K562 (cell line): ENCODE measurements around the gene PACSIN2. TPM values are rescaled to one million over a fixed set of nuclear protein-coding genes. Genes with fewer than 3 reads are reported as not detected.

ENCODE experiments used
- ATAC-seq: fragments of 200-7000 bp; cut with Tn5 transposase; 3 replicates; pipeline ENCODE4 v1.9.1; 2020; ENCODE audit warnings: moderate library complexity
- BruUV-seq: library from RNA; stranded (reverse); fragments of 400-500 nt; replicated peaks from 2 replicates; lab custom pipeline; 2021; lab: Mats Ljungman, UMichigan
- CTCF ChIA-PET: fragments of 300-600 bp; formaldehyde crosslinking; extraction: SDS; loops from one replicate; lab custom pipeline; 2021; ENCODE audit warnings: low intra/inter-chr PET ratio; lab: Yijun Ruan, JAX
- POLR2A ChIA-PET: fragments of 300-600, 350-650 bp; sonication (Branson Sonifier 250); formaldehyde crosslinking; extraction: SDS; loops from one replicate; lab custom pipeline; 2021; ENCODE audit warnings: antibody characterized with exemption, inconsistent platforms; lab: Yijun Ruan, JAX
- DNase-seq, 4 experiments: peaks; one replicate each; pipeline versions ENCODE4 v3.0.0 to v3.0.0-alpha.2; 2011 to 2018; ENCODE audit warnings: low spot score in 3 of 4, mixed read lengths in 3 of 4; ENCODE audit errors: extremely low read depth in 1 of 4
- FAIRE-seq: peaks from 2 replicates; lab custom pipeline; 2011; peaks lifted over from hg19 to GRCh38; lab: Jason Lieb, UNC
- H2AFZ ChIP-seq: 2 replicates; pipeline ENCODE4 v1.6.0; 2011; ENCODE audit warnings: low read depth, low read length, control low read depth, inconsistent platforms
- H3K27ac ChIP-seq: fragments of 200-600 bp; 3 replicates; pipeline ENCODE4 v1.8.0; 2011; ENCODE audit warnings: low read depth, mild to moderate bottlenecking, control low read depth, inconsistent platforms, low read length, moderate library complexity, mixed read lengths; ENCODE audit errors: extremely low read depth
- H3K27me3 ChIP-seq, 2 experiments: fragments of 300-600 bp in 1 of 2; 2 replicates in 1 of 2; 3 replicates in 1 of 2; pipeline versions ENCODE4 v1.6.0 to v1.8.0; 2011; ENCODE audit warnings: inconsistent platforms in 2 of 2, low read length in 2 of 2, mild to moderate bottlenecking in 1 of 2, mixed read lengths in 1 of 2, moderate library complexity in 1 of 2; ENCODE audit not compliant: control insufficient read depth in 2 of 2, insufficient read depth in 2 of 2
- H3K36me3 ChIP-seq: fragments of 300-600 bp; 3 replicates; pipeline ENCODE4 v1.8.0; 2011; ENCODE audit warnings: mild to moderate bottlenecking, low read length, inconsistent platforms; ENCODE audit not compliant: control insufficient read depth, insufficient read depth
- H3K4me1 ChIP-seq, 2 experiments: fragments of 200-600 bp in 1 of 2; replicated peaks in 1 of 2; 2 replicates in 1 of 2; 3 replicates in 1 of 2; pipeline versions ENCODE4 v1.5.1 to v1.8.0; 2011; ENCODE audit warnings: inconsistent platforms in 2 of 2, low read length in 2 of 2, mild to moderate bottlenecking in 1 of 2, mixed read lengths in 1 of 2, moderate library complexity in 1 of 2; ENCODE audit not compliant: control insufficient read depth in 2 of 2, insufficient read depth in 2 of 2
- H3K4me2 ChIP-seq: 2 replicates; pipeline ENCODE4 v1.6.1; 2011; ENCODE audit warnings: low read length, control low read depth, inconsistent platforms, mixed read lengths; ENCODE audit not compliant: insufficient read depth
- H3K4me3 ChIP-seq: fragments of 200-600 bp; sonication (generic), shearing (Covaris generic); 2 replicates; pipeline ENCODE4 v1.5.1; 2016; ENCODE audit warnings: control low read depth, inconsistent platforms
- H3K79me2 ChIP-seq: fragments of 200-600 bp; 3 replicates; pipeline ENCODE4 v1.8.0; 2011; ENCODE audit warnings: low read length, inconsistent platforms; ENCODE audit not compliant: control insufficient read depth, insufficient read depth
- H3K9ac ChIP-seq, 2 experiments: 2 replicates each; pipeline versions ENCODE4 v1.6.0 to v1.6.1; 2011; ENCODE audit warnings: low read depth in 2 of 2, low read length in 2 of 2, control low read depth in 1 of 2, inconsistent platforms in 1 of 2, mild to moderate bottlenecking in 1 of 2, mixed read lengths in 1 of 2; ENCODE audit not compliant: insufficient read depth in 1 of 2
- H3K9me1 ChIP-seq: one replicate; pipeline ENCODE4 v1.6.0; 2011; ENCODE audit warnings: inconsistent platforms, mild to moderate bottlenecking, low read length, moderate library complexity; ENCODE audit not compliant: control insufficient read depth, insufficient read depth
- H3K9me3 ChIP-seq: replicated peaks from 2 replicates; pipeline ENCODE4 v1.5.1; 2011; ENCODE audit warnings: low read depth, low read length, inconsistent platforms; ENCODE audit not compliant: control insufficient read depth, insufficient read depth
- H4K20me1 ChIP-seq: replicated peaks from 2 replicates; pipeline ENCODE4 v1.6.1; 2011; ENCODE audit warnings: low read length, inconsistent platforms, mixed read lengths; ENCODE audit not compliant: control insufficient read depth, insufficient read depth
- HMG20B ChIP-seq: fragments of 250-450 bp; sonication (Bioruptor Pico); IDR thresholded peaks from 2 replicates; pipeline ENCODE4 v1.5.0; 2021; ENCODE audit warnings: mild to moderate bottlenecking
- SMAD3 ChIP-seq: fragments of 450-650 bp; formaldehyde crosslinking; conservative IDR thresholded peaks from 2 replicates; pipeline ENCODE4 v1.4.0; 2020; ENCODE audit warnings: mild to moderate bottlenecking
- SP2 ChIP-seq: IDR thresholded peaks from 2 replicates; pipeline ENCODE4 v1.6.1; 2011; ENCODE audit warnings: mild to moderate bottlenecking, low read depth, low read length, moderate library complexity; ENCODE audit not compliant: poor library complexity, severe bottlenecking; ENCODE audit errors: extremely low read depth
- ZFP1 ChIP-seq: fragments of 450-650 bp; formaldehyde crosslinking; IDR thresholded peaks from 2 replicates; pipeline ENCODE4 v1.4.0; 2020; ENCODE audit warnings: mild to moderate bottlenecking, mixed read lengths
- ZNF174 ChIP-seq: fragments of 250-450 bp; sonication (Bioruptor Pico); IDR thresholded peaks from 2 replicates; pipeline ENCODE4 v1.4.0; 2020; ENCODE audit warnings: mild to moderate bottlenecking
- WGBS: fragments of 100-300 bp; shearing (Covaris generic); methylation state at CpG from one replicate; pipeline ENCODE4 v1.1.6; 2016; ENCODE audit warnings: low coverage, mixed read lengths; ENCODE audit not compliant: insufficient coverage; ENCODE audit errors: missing lambda C conversion rate; 5-methylcytosine and 5-hydroxymethylcytosine counted together
- in situ Hi-C: fragments of 300-500 bp; cut with MboI; formaldehyde crosslinking; loops from 4 replicates; pipeline ENCODE4 v1.15.0; 2018; ENCODE audit warnings: inconsistent platforms, mixed read lengths
- intact Hi-C: fragments of 100-400 bp; cut with micrococcal nuclease; formaldehyde crosslinking; loops from 2 replicates; pipeline ENCODE4 v1.14.2; 2022
- polyA plus RNA-seq, 8 experiments: library from polyadenylated mRNA; depleted of rRNA in 4 of 8; stranded (reverse) in 5 of 8; unstranded in 3 of 8; fragments of >200 nt; fragmentation: Nextera tagmentation in 2 of 8; fragmentation: Illumina TruSeq in 1 of 8; extraction: Ambion mirVana in 2 of 8; extraction: Trizol in 1 of 8; gene quantifications; 2 replicates each; pipeline versions ENCODE4 v1.2.1 to v1.2.3, GENCODE V29; 2011 to 2014; ENCODE audit warnings: inconsistent platforms in 1 of 8, missing spikeins in 1 of 8
- total RNA-seq, 7 experiments: library from RNA; depleted of rRNA in 6 of 7; stranded (reverse); fragments of >200 nt in 6 of 7; fragmentation: Illumina TruSeq in 2 of 7; extraction: Trizol in 2 of 7; gene quantifications; 2 replicates each; pipeline versions ENCODE4 v1.2.1 to v1.2.3, GENCODE V29; 2011 to 2021; ENCODE audit warnings: low replicate concordance in 1 of 7
- TF ChIP-seq, protein P1 (sequence below): fragments of 200-800 bp; sonication (Bioruptor generic); IDR thresholded peaks from 2 replicates; pipeline ENCODE4 v1.6.1; 2016; ENCODE audit warnings: missing genetic modification characterization, missing compliant biosample characterization
- TF ChIP-seq, protein P2 (sequence below): fragments of 450-650 bp; IDR thresholded peaks from 2 replicates; pipeline ENCODE4 v1.7.1; 2018; ENCODE audit warnings: mild to moderate bottlenecking, low read depth; ENCODE audit not compliant: partially characterized antibody
- TF ChIP-seq, protein P3 (sequence below): fragments of 450-650 bp; IDR thresholded peaks from 2 replicates; pipeline ENCODE4 v1.6.1; 2018; ENCODE audit warnings: mild to moderate bottlenecking, low read depth; ENCODE audit not compliant: partially characterized antibody
- TF ChIP-seq, protein P4 (sequence below): fragments of 450-650 bp; IDR thresholded peaks from 2 replicates; pipeline ENCODE4 v1.6.1; 2017; ENCODE audit warnings: antibody characterized with exemption

Gene PACSIN2
- total and polyA plus RNA-seq, 9 of the 15 experiments (the other 6 are each of a cell fraction or from before 2014, with no cell fraction given) = 0.45 to 45.1 (median 23.9) TPM

DNA sequence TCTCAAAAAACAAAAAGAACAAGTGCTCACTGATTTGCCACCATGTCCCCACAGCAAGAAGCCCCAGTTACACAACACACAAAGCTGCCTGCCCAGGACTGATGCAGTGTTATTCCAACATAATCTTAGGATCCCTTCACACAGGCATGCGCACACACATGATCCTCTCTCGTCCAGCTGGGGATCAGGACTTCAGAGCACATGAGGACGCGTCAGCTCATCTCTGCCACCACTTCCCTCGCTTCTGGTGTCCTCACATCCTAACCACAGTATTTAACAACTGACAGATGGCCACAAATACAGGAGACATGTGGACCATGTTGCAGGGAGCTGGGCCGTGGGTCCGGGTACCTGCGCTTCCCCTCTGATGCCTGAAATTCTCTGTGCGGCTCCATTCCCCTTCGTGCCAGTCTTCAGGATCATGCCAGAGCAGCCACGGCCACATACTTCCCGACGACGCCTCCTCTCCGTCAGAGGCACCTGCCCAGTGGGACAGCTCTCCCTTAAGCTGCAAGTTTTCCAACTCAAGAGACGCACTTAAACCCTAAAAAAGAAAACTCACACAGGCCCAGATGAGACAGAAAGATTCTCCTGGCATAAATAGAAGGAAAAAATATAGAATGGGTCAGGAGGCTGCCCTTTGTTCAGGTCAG, 68.3 kb downstream of the PACSIN2 start:
- DNase-seq = no peak
- H3K4me1 ChIP-seq = peaks cover 11 to 36% of the 10 kb centered on the region in 2 experiments; a peak in 4 of 5 replicates
- no peak for FAIRE-seq
- CTCF ChIA-PET = no interaction called here
- no TSS peak for BruUV-seq
- H2AFZ ChIP-seq = no peak overlapping the region
- in situ Hi-C loops (no loop called here), intact Hi-C loops (no loop called here)
- H3K27ac ChIP-seq = no peak overlapping the region
- 0 out of 3 replicates have a peak, but pooled peaks cover 3% of the 10 kb centered on the region for H3K36me3 ChIP-seq
- peaks cover 36% of the 10 kb centered on the region for H4K20me1 ChIP-seq
- H3K4me3 ChIP-seq = no peak overlapping the region
- no peaks in the 10 kb centered on the region for H3K9me3 ChIP-seq
- no peaks in the 10 kb centered on the region for H3K27me3 ChIP-seq
- H3K4me2 ChIP-seq = no peak overlapping the region
- POLR2A ChIA-PET = interaction anchor here (0.6 to 1.1 kb wide), 3 partner anchors 20 to 331 kb away, joined by 3 to 4 read pairs (median 3); no protein-coding TSS in a partner anchor
- H3K9me1 ChIP-seq = peaks cover 3% of the 10 kb centered on the region
- no peak overlapping the region; a peak in 1 of 4 replicates for H3K9ac ChIP-seq
- H3K79me2 ChIP-seq = peaks cover 51% of the 10 kb centered on the region
- WGBS = 94% methylated on average over 13 of the region's 16 CpGs
- ATAC-seq = no peak
- TF ChIP-seq ZFP1 (CRISPR knock-in tag) = no peak
- TF ChIP-seq HMG20B (CRISPR knock-in tag) = no peak
- no peak for TF ChIP-seq SMAD3 (CRISPR knock-in tag)
- TF ChIP-seq, protein P1, sequence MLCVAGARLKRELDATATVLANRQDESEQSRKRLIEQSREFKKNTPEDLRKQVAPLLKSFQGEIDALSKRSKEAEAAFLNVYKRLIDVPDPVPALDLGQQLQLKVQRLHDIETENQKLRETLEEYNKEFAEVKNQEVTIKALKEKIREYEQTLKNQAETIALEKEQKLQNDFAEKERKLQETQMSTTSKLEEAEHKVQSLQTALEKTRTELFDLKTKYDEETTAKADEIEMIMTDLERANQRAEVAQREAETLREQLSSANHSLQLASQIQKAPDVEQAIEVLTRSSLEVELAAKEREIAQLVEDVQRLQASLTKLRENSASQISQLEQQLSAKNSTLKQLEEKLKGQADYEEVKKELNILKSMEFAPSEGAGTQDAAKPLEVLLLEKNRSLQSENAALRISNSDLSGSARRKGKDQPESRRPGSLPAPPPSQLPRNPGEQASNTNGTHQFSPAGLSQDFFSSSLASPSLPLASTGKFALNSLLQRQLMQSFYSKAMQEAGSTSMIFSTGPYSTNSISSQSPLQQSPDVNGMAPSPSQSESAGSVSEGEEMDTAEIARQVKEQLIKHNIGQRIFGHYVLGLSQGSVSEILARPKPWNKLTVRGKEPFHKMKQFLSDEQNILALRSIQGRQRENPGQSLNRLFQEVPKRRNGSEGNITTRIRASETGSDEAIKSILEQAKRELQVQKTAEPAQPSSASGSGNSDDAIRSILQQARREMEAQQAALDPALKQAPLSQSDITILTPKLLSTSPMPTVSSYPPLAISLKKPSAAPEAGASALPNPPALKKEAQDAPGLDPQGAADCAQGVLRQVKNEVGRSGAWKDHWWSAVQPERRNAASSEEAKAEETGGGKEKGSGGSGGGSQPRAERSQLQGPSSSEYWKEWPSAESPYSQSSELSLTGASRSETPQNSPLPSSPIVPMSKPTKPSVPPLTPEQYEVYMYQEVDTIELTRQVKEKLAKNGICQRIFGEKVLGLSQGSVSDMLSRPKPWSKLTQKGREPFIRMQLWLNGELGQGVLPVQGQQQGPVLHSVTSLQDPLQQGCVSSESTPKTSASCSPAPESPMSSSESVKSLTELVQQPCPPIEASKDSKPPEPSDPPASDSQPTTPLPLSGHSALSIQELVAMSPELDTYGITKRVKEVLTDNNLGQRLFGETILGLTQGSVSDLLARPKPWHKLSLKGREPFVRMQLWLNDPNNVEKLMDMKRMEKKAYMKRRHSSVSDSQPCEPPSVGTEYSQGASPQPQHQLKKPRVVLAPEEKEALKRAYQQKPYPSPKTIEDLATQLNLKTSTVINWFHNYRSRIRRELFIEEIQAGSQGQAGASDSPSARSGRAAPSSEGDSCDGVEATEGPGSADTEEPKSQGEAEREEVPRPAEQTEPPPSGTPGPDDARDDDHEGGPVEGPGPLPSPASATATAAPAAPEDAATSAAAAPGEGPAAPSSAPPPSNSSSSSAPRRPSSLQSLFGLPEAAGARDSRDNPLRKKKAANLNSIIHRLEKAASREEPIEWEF (CRISPR knock-in tag) = no peak
- TF ChIP-seq, protein P2, sequence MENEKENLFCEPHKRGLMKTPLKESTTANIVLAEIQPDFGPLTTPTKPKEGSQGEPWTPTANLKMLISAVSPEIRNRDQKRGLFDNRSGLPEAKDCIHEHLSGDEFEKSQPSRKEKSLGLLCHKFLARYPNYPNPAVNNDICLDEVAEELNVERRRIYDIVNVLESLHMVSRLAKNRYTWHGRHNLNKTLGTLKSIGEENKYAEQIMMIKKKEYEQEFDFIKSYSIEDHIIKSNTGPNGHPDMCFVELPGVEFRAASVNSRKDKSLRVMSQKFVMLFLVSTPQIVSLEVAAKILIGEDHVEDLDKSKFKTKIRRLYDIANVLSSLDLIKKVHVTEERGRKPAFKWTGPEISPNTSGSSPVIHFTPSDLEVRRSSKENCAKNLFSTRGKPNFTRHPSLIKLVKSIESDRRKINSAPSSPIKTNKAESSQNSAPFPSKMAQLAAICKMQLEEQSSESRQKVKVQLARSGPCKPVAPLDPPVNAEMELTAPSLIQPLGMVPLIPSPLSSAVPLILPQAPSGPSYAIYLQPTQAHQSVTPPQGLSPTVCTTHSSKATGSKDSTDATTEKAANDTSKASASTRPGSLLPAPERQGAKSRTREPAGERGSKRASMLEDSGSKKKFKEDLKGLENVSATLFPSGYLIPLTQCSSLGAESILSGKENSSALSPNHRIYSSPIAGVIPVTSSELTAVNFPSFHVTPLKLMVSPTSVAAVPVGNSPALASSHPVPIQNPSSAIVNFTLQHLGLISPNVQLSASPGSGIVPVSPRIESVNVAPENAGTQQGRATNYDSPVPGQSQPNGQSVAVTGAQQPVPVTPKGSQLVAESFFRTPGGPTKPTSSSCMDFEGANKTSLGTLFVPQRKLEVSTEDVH = no peak
- TF ChIP-seq SP2 = no peak
- TF ChIP-seq, protein P3, sequence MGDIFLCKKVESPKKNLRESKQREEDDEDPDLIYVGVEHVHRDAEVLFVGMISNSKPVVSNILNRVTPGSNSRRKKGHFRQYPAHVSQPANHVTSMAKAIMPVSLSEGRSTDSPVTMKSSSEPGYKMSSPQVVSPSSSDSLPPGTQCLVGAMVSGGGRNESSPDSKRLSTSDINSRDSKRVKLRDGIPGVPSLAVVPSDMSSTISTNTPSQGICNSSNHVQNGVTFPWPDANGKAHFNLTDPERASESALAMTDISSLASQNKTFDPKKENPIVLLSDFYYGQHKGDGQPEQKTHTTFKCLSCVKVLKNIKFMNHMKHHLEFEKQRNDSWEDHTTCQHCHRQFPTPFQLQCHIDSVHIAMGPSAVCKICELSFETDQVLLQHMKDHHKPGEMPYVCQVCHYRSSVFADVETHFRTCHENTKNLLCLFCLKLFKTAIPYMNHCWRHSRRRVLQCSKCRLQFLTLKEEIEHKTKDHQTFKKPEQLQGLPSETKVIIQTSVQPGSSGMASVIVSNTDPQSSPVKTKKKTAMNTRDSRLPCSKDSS = no peak
- TF ChIP-seq ZNF174 (CRISPR knock-in tag) = no peak
- TF ChIP-seq, protein P4, sequence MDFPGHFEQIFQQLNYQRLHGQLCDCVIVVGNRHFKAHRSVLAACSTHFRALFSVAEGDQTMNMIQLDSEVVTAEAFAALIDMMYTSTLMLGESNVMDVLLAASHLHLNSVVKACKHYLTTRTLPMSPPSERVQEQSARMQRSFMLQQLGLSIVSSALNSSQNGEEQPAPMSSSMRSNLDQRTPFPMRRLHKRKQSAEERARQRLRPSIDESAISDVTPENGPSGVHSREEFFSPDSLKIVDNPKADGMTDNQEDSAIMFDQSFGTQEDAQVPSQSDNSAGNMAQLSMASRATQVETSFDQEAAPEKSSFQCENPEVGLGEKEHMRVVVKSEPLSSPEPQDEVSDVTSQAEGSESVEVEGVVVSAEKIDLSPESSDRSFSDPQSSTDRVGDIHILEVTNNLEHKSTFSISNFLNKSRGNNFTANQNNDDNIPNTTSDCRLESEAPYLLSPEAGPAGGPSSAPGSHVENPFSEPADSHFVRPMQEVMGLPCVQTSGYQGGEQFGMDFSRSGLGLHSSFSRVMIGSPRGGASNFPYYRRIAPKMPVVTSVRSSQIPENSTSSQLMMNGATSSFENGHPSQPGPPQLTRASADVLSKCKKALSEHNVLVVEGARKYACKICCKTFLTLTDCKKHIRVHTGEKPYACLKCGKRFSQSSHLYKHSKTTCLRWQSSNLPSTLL = no peak
